Endothelial cell of umbilical vein (primary cell): ENCODE measurements around the gene ATXN1. TPM values are rescaled to one million over a fixed set of nuclear protein-coding genes. Genes with fewer than 3 reads are reported as not detected.

ENCODE experiments used
- BruUV-seq: library from RNA; stranded (reverse); fragments of 400-500 nt; replicated peaks from 2 replicates; lab custom pipeline; 2021; lab: Mats Ljungman, UMichigan
- CTCF ChIA-PET: fragments of 300-600, 350-600 bp; sonication (Branson Sonifier 250); formaldehyde crosslinking; loops from one replicate; lab custom pipeline; 2021; ENCODE audit warnings: antibody characterized with exemption, inconsistent platforms; lab: Charles Lee
- POLR2A ChIA-PET: fragments of 300-600, 350-600 bp; sonication (Branson Sonifier 250); formaldehyde crosslinking; loops from one replicate; lab custom pipeline; 2021; ENCODE audit warnings: antibody characterized with exemption, inconsistent platforms; lab: Charles Lee
- DNase-seq: peaks from one replicate; pipeline ENCODE4 v3.0.0-alpha.2; 2011; ENCODE audit warnings: low read depth, low spot score
- FAIRE-seq: peaks from 2 replicates; lab custom pipeline; 2011; peaks lifted over from hg19 to GRCh38; lab: Jason Lieb, UNC
- H2AFZ ChIP-seq: 2 replicates; pipeline ENCODE4 v1.6.0; 2012; ENCODE audit warnings: low read depth, low read length, control low read depth, inconsistent platforms
- H3K27ac ChIP-seq: 2 replicates; pipeline ENCODE4 v1.5.1; 2011; ENCODE audit warnings: low read depth, mild to moderate bottlenecking, control low read depth, low read length, moderate library complexity; ENCODE audit not compliant: insufficient read depth
- H3K27me3 ChIP-seq, 2 experiments: 2 replicates each; pipeline versions ENCODE4 v1.6.0 to v1.6.1; 2011; ENCODE audit warnings: low read length in 2 of 2, mixed read lengths in 1 of 2; ENCODE audit not compliant: control insufficient read depth in 2 of 2, insufficient read depth in 2 of 2
- H3K36me3 ChIP-seq, 2 experiments: 2 replicates in 1 of 2; 3 replicates in 1 of 2; pipeline ENCODE4 v1.5.1; 2011; ENCODE audit warnings: low read length in 2 of 2, mild to moderate bottlenecking in 1 of 2, moderate library complexity in 1 of 2; ENCODE audit not compliant: control insufficient read depth in 2 of 2, insufficient read depth in 2 of 2; ENCODE audit errors: extremely low read depth in 1 of 2
- H3K4me1 ChIP-seq: 3 replicates; pipeline ENCODE4 v1.5.1; 2011; ENCODE audit warnings: mild to moderate bottlenecking, low read length; ENCODE audit not compliant: control insufficient read depth, insufficient read depth; ENCODE audit errors: extremely low read depth
- H3K4me2 ChIP-seq: 2 replicates; pipeline ENCODE4 v1.6.1; 2011; ENCODE audit warnings: low read length, control low read depth, mixed read lengths; ENCODE audit not compliant: insufficient read depth
- H3K4me3 ChIP-seq, 3 experiments: fragments of 200-600 bp in 1 of 3; sonication (generic), shearing (Covaris generic) in 1 of 3; replicated peaks in 1 of 3; 2 replicates each; pipeline ENCODE4 v1.5.1; 2011 to 2016; ENCODE audit warnings: control low read depth in 3 of 3, low read length in 3 of 3, mild to moderate bottlenecking in 2 of 3, inconsistent platforms in 1 of 3, low read depth in 1 of 3, moderate library complexity in 1 of 3; ENCODE audit not compliant: insufficient read depth in 1 of 3
- H3K79me2 ChIP-seq: 2 replicates; pipeline ENCODE4 v1.6.0; 2012; ENCODE audit warnings: low read length, inconsistent platforms; ENCODE audit not compliant: control insufficient read depth, insufficient read depth
- H3K9ac ChIP-seq: replicated peaks from 2 replicates; pipeline ENCODE3; 2011; ENCODE audit warnings: low read length, control low read depth; ENCODE audit not compliant: insufficient read depth; ENCODE audit errors: extremely low read depth
- H3K9me1 ChIP-seq: replicated peaks from 3 replicates; pipeline ENCODE4 v1.6.0; 2011; ENCODE audit warnings: mild to moderate bottlenecking, low read length; ENCODE audit not compliant: control insufficient read depth, insufficient read depth; ENCODE audit errors: extremely low read depth
- H3K9me3 ChIP-seq: replicated peaks from 2 replicates; pipeline ENCODE4 v1.5.1; 2012; ENCODE audit warnings: low read length, inconsistent platforms; ENCODE audit not compliant: control insufficient read depth, insufficient read depth
- H4K20me1 ChIP-seq: replicated peaks from 2 replicates; pipeline ENCODE3; 2011; ENCODE audit warnings: mild to moderate bottlenecking, low read length; ENCODE audit not compliant: control insufficient read depth, insufficient read depth; ENCODE audit errors: extremely low read depth
- CTCF ChIP-seq, 2 donors: IDR thresholded peaks; 1 replicate in 1 of 2; 2 replicates in 1 of 2; pipeline ENCODE4 v1.5.1; 2011; ENCODE audit warnings: low read length in 2 of 2, mild to moderate bottlenecking in 2 of 2, moderate library complexity in 2 of 2, control low read depth in 1 of 2, inconsistent platforms in 1 of 2, low read depth in 1 of 2; ENCODE audit not compliant: insufficient read depth in 1 of 2; ENCODE audit errors: extremely low read depth in 1 of 2
- EZH2 ChIP-seq: IDR thresholded peaks from 2 replicates; pipeline ENCODE4 v1.6.1; 2012; ENCODE audit warnings: borderline replicate concordance, low read depth, mild to moderate bottlenecking, moderate library complexity, low read length, inconsistent platforms; ENCODE audit not compliant: severe bottlenecking
- FOS ChIP-seq: IDR thresholded peaks from 2 replicates; pipeline ENCODE4 v1.6.1; 2011; ENCODE audit warnings: mild to moderate bottlenecking, low read length, moderate library complexity, borderline replicate concordance; ENCODE audit not compliant: insufficient read depth
- GATA2 ChIP-seq: IDR thresholded peaks from 2 replicates; pipeline ENCODE4 v1.7.0; 2011; ENCODE audit warnings: low read depth, mild to moderate bottlenecking, moderate library complexity, mixed read lengths, low read length; ENCODE audit not compliant: insufficient read length, insufficient read depth
- JUN ChIP-seq: IDR thresholded peaks from 2 replicates; pipeline ENCODE4 v1.6.1; 2011; ENCODE audit warnings: borderline replicate concordance, low read depth; ENCODE audit not compliant: insufficient read length, insufficient read depth
- MAX ChIP-seq: IDR thresholded peaks from 2 replicates; pipeline ENCODE4 v1.6.1; 2011; ENCODE audit not compliant: insufficient read depth, insufficient read length
- MYC ChIP-seq: IDR thresholded peaks from one replicate; pipeline ENCODE4 v1.6.1; 2011; ENCODE audit warnings: mild to moderate bottlenecking, low read depth, low read length
- POLR2A ChIP-seq: IDR thresholded peaks from 2 replicates; pipeline ENCODE4 v1.6.1; 2012; ENCODE audit warnings: low read depth, mild to moderate bottlenecking, control low read depth, low read length
- POLR2AphosphoS5 ChIP-seq: IDR thresholded peaks from 2 replicates; pipeline ENCODE4 v1.6.1; 2012; ENCODE audit warnings: low read depth, mild to moderate bottlenecking, control low read depth, low read length, moderate library complexity; ENCODE audit not compliant: insufficient read depth
- dilution Hi-C: fragments of 300-500 bp; cut with MboI; formaldehyde crosslinking; loops from one replicate; pipeline ENCODE4 v1.15.0; 2019; ENCODE audit warnings: low sequenced_read_pairs; ENCODE audit not compliant: extremely low pct_ligation_motif_present
- intact Hi-C: fragments of 100-400 bp; cut with micrococcal nuclease; formaldehyde crosslinking; loops from one replicate; pipeline ENCODE4 v1.10.0; 2022
- polyA plus RNA-seq, 4 experiments: library from polyadenylated mRNA; depleted of rRNA in 3 of 4; stranded (reverse) in 3 of 4; unstranded in 1 of 4; fragments of >200 nt; gene quantifications; 2 replicates each; pipeline versions ENCODE4 v1.2.1 to v1.2.3, GENCODE V29; 2011 to 2012; ENCODE audit warnings: missing spikeins in 1 of 4
- total RNA-seq: library from RNA; stranded (reverse); gene quantifications from 2 replicates; pipeline ENCODE4 v1.2.3, GENCODE V29; 2021

ATXN1 gene
- total and polyA plus RNA-seq, 2 donors (not counting 3 experiments of a cell fraction or from before 2014, with no cell fraction given) = 16.4 to 33.0 TPM

GRCh38 chr6:16425881-16426615, 335.2 kb downstream of the ATXN1 start:
- Histone ChIP-seq H4K20me1 (no peaks in the 10 kb centered on the region), H3K4me3 (no peak overlapping the region), H3K36me3 (no peaks in the 10 kb centered on the region), H2AFZ (no peak overlapping the region), H3K27ac (no peak overlapping the region), H3K27me3 (no peaks in the 10 kb centered on the region), H3K9me3 (no peaks in the 10 kb centered on the region), H3K4me1 (no peaks in the 10 kb centered on the region), H3K9me1 (no peaks in the 10 kb centered on the region), H3K9ac (no peak overlapping the region), H3K4me2 (no peak overlapping the region), H3K79me2 (no peaks in the 10 kb centered on the region)
- FAIRE-seq (no peak), DNase-seq (no peak)
- dilution Hi-C loops (no loop called here), intact Hi-C loops (no loop called here)
- BruUV-seq = no TSS peak
- POLR2A ChIA-PET = no interaction called here
- TF ChIP-seq GATA2 = no peak
- TF ChIP-seq POLR2A = no peak
- no peak for TF ChIP-seq MAX
- no peak for TF ChIP-seq EZH2
- TF ChIP-seq POLR2AphosphoS5 = no peak
- TF ChIP-seq MYC = no peak
- TF ChIP-seq JUN = no peak
- no peak for TF ChIP-seq CTCF (IDR thresholded peaks at IDR 0.05; ENCODE audit: extremely low read depth in 1 of 2, insufficient read depth in 1 of 2, low read depth in 1 of 2, low read length in 2 of 2)
- TF ChIP-seq FOS = no peak
- CTCF ChIA-PET = interaction anchor here (0.9 to 3.7 kb wide), 2 partner anchors 17 to 94 kb away, joined by 3 to 13 read pairs; no protein-coding TSS in a partner anchor
